Motor neuron (in vitro differentiated cells): ENCODE data around the gene EPC1. TPM values are rescaled to one million over a fixed set of nuclear protein-coding genes. Genes with fewer than 3 reads are reported as not detected.

Source experiments
- ATAC-seq, 8 experiments: fragments of 200-7000 bp; cut with Tn5 transposase; replicated peaks in 6 of 8; 2 replicates each; pipeline ENCODE4 v1.8.0; 2021; ENCODE audit warnings: mild to moderate bottlenecking in 8 of 8, moderate library complexity in 8 of 8
- H3K27ac ChIP-seq, 2 donors: fragments of 250-450 bp; sonication (Bioruptor Pico); 2 replicates each; pipeline ENCODE4 v1.9.0; 2021; ENCODE audit warnings: antibody characterized with exemption in 2 of 2, mild to moderate bottlenecking in 2 of 2, moderate library complexity in 1 of 2
- H3K4me1 ChIP-seq, 2 donors: fragments of 250-450 bp; sonication (Bioruptor Pico); replicated peaks in 1 of 2; 2 replicates each; pipeline ENCODE4 v1.6.1; 2021; ENCODE audit warnings: antibody characterized with exemption in 2 of 2, mild to moderate bottlenecking in 2 of 2, moderate library complexity in 1 of 2
- H3K4me3 ChIP-seq, 5 donors: fragments of 250-450 bp; sonication (Bioruptor Pico); 2 replicates each; pipeline ENCODE4 v1.9.0; 2021; ENCODE audit warnings: antibody characterized with exemption in 5 of 5, mild to moderate bottlenecking in 5 of 5, moderate library complexity in 4 of 5
- WGBS, 10 experiments: fragments of 450-650 bp; shearing (Covaris generic); methylation state at CpG; one replicate each; pipeline ENCODE4 v1.0.0; 2022; 5-methylcytosine and 5-hydroxymethylcytosine counted together
- in situ Hi-C, 9 experiments: fragments of 400-800 bp; cut with MboI; loops; one replicate each; pipeline ENCODE4 v1.15.0; 2021; ENCODE audit warnings: low sequenced_read_pairs in 9 of 9, low pct_unique_long_range_greater_than_20kb in 2 of 9; ENCODE audit not compliant: unreplicated experiment in 9 of 9
- total RNA-seq, 8 experiments: library from RNA; unstranded; fragments of 300-600 nt; gene quantifications; 2 replicates each; pipeline versions ENCODE4 v1.2.3 to v1.2.4, GENCODE V29; 2022

EPC1 gene
- total RNA-seq, 8 experiments from 2014 or later = 16.8 to 70.9 (median 53.0) TPM

GRCh38 chr10:32346134-32346550 lies 816 bp downstream of the EPC1 start:
- WGBS, 10 experiments = 0% methylated on average over 1 to 4 of the region's 30 CpGs; no CpG with 5 or more reads in 5 of the 10 experiments
- H3K4me1 ChIP-seq = peaks cover 22 to 27% of the 10 kb centered on the region in 2 donors
- peak overlapping the region; percentile 69 to 96 (median 77) for H3K4me3 ChIP-seq
- H3K27ac ChIP-seq = peak overlapping the region; percentile 100
- in situ Hi-C loops = no loop called here
- peak; percentile 83 to 93 (median 90) for ATAC-seq

GRCh38 chr10:32341596-32341995 lies 5.4 kb downstream of the EPC1 start:
- in situ Hi-C loops = no loop called here
- H3K27ac ChIP-seq = no peak overlapping the region
- no peak for ATAC-seq

GRCh38 chr10:32340596-32341180 lies 6.3 kb downstream of the EPC1 start:
- ATAC-seq = no peak
- in situ Hi-C loops = no loop called here
- WGBS, 10 experiments = 39 to 100% (median 68%) methylated on average over 1 to 4 of the region's 4 CpGs; no CpG with 5 or more reads in 1 of the 10 experiments

More at GRCh38 chr10:32341596-32341995, 5.4 kb downstream of the EPC1 start:
- Histone ChIP-seq H3K4me1 (peaks cover 8 to 18% of the 10 kb centered on the region in 2 donors), H3K4me3 (no peak overlapping the region)
- 17 to 100% (median 83%) methylated on average over 1 of the region's 1 CpG; no CpG with 5 or more reads in 2 of the 10 experiments for WGBS, 10 experiments

GRCh38 chr10:32338262-32338661 lies 8.7 kb downstream of the EPC1 start:
- Histone ChIP-seq H3K4me1 (peaks cover 0 to 3% of the 10 kb centered on the region in 2 donors), H3K27ac (no peak overlapping the region), H3K4me3 (no peak overlapping the region)
- WGBS, 10 experiments = 50 to 100% (median 97%) methylated on average over 1 to 3 of the region's 3 CpGs; no CpG with 5 or more reads in 4 of the 10 experiments
- ATAC-seq = peak in 2 of 8 experiments; percentile 38 to 39
- in situ Hi-C loops = no loop called here

More at GRCh38 chr10:32340596-32341180, 6.3 kb downstream of the EPC1 start:
- Histone ChIP-seq H3K4me3 (no peak overlapping the region), H3K27ac (no peak overlapping the region), H3K4me1 (peaks cover 8 to 18% of the 10 kb centered on the region in 2 donors)

GRCh38 chr10:32337350-32337749 lies 9.6 kb downstream of the EPC1 start:
- in situ Hi-C loops = no loop called here
- 14 to 100% (median 100%) methylated on average over 1 of the region's 1 CpG; no CpG with 5 or more reads in 5 of the 10 experiments for WGBS, 10 experiments
- no peak overlapping the region for H3K27ac ChIP-seq
- no peak for ATAC-seq
- peaks cover under 1 to 3% of the 10 kb centered on the region in 2 donors for H3K4me1 ChIP-seq
- no peak overlapping the region for H3K4me3 ChIP-seq

GRCh38 chr10:32333849-32334248 lies 13.1 kb downstream of the EPC1 start:
- ATAC-seq = no peak
- Histone ChIP-seq H3K27ac (no peak overlapping the region), H3K4me1 (peaks cover 19 to 20% of the 10 kb centered on the region in 2 donors), H3K4me3 (no peak overlapping the region)
- WGBS, 10 experiments = 95 to 100% (median 100%) methylated on average over 1 to 3 of the region's 3 CpGs; no CpG with 5 or more reads in 4 of the 10 experiments
- in situ Hi-C loops = no loop called here

- ATAC-seq = peak; percentile 36 to 69 (median 62)
- H3K4me3 ChIP-seq = no peak overlapping the region
- WGBS, 10 experiments = 0 to 100% (median 67%) methylated on average over 1 of the region's 3 CpGs; no CpG with 5 or more reads in 5 of the 10 experiments
- H3K27ac ChIP-seq = no peak overlapping the region
- H3K4me1 ChIP-seq = peaks cover 29% of the 10 kb centered on the region in 2 donors
- in situ Hi-C loops = no loop called here
Observed at GRCh38 chr10:32332299-32332750, 14.6 kb downstream of the EPC1 start.

GRCh38 chr10:32331606-32332005 lies 15.4 kb downstream of the EPC1 start:
- no peak overlapping the region for H3K4me3 ChIP-seq
- H3K4me1 ChIP-seq = peaks cover 33 to 34% of the 10 kb centered on the region in 2 donors
- in situ Hi-C loops = no loop called here
- ATAC-seq = no peak
- no peak overlapping the region for H3K27ac ChIP-seq

- ATAC-seq = peak in 5 of 8 experiments; percentile 35 to 71 (median 49)
- in situ Hi-C loops = no loop called here
- H3K4me1 ChIP-seq = peaks cover 41 to 43% of the 10 kb centered on the region in 2 donors
- no peak overlapping the region for H3K4me3 ChIP-seq
- H3K27ac ChIP-seq = no peak overlapping the region
- WGBS, 10 experiments = 0 to 40% (median 3%) methylated on average over 1 to 2 of the region's 2 CpGs; no CpG with 5 or more reads in 2 of the 10 experiments
Observed at GRCh38 chr10:32330214-32330613, 16.7 kb downstream of the EPC1 start.

- Histone ChIP-seq H3K27ac (no peak overlapping the region), H3K4me3 (no peak overlapping the region), H3K4me1 (peaks cover 41 to 43% of the 10 kb centered on the region in 2 donors)
- in situ Hi-C loops = no loop called here
- peak in 1 of 8 experiments; percentile 22 for ATAC-seq
- WGBS, 10 experiments = 80 to 100% (median 100%) methylated on average over 1 of the region's 1 CpG; no CpG with 5 or more reads in 7 of the 10 experiments
Observed at GRCh38 chr10:32329061-32329460, 17.9 kb downstream of the EPC1 start.

- Histone ChIP-seq H3K4me3 (no peak overlapping the region), H3K4me1 (peaks cover 41 to 43% of the 10 kb centered on the region in 2 donors), H3K27ac (no peak overlapping the region)
- WGBS, 10 experiments = 75 to 92% (median 80%) methylated on average over 1 to 2 of the region's 3 CpGs; no CpG with 5 or more reads in 7 of the 10 experiments
- in situ Hi-C loops = no loop called here
- peak in 2 of 8 experiments; percentile 14 to 18 for ATAC-seq
Observed at GRCh38 chr10:32328499-32328898, 18.5 kb downstream of the EPC1 start.

- no peak overlapping the region for H3K27ac ChIP-seq
- in situ Hi-C loops = no loop called here
- H3K4me1 ChIP-seq = peaks cover 41 to 42% of the 10 kb centered on the region in 2 donors
- peak in 5 of 8 experiments; percentile 12 to 34 (median 21) for ATAC-seq
- WGBS, 10 experiments = 45 to 100% (median 80%) methylated on average over 1 of the region's 1 CpG; no CpG with 5 or more reads in 5 of the 10 experiments
- H3K4me3 ChIP-seq = no peak overlapping the region
Observed at GRCh38 chr10:32327364-32327691, 19.6 kb downstream of the EPC1 start.

- Histone ChIP-seq H3K4me3 (no peak overlapping the region), H3K27ac (no peak overlapping the region), H3K4me1 (peaks cover 40 to 41% of the 10 kb centered on the region in 2 donors)
- WGBS, 10 experiments = 43 to 100% (median 62%) methylated on average over 1 to 4 of the region's 4 CpGs
- peak in 4 of 8 experiments; percentile 10 to 49 (median 32) for ATAC-seq
- in situ Hi-C loops = no loop called here
Observed at GRCh38 chr10:32326680-32327363, 20.1 kb downstream of the EPC1 start.
